Measurements from ENCODE around the gene AXIN1.

- TF ChIP-seq POLR2AphosphoS5 (IDR thresholded peaks at IDR 0.05; ENCODE audit: low read depth, low read length) (no peak), POLR2A (IDR thresholded peaks at IDR 0.05; ENCODE audit: low read depth, low read length) (no peak), TAF1 (IDR thresholded peaks at IDR 0.05; ENCODE audit: borderline replicate concordance, low read depth, low read length) (no peak)
These were observed 16.8 kb upstream of the AXIN1 start for GRCh38 chr16:369275-369865.

Measured in GM12892 (cell line).